Right lobe of liver (tissue), 4 donors: ENCODE data around the gene MAPT.

Experiments
- CTCF ChIP-seq, 4 donors: fragments of 200-600 bp in 3 of 4; fragments of 450-650 bp in 1 of 4; IDR thresholded peaks; one replicate each; pipeline versions ENCODE4 v1.5.1 to v1.8.0; 2016 to 2022; ENCODE audit warnings: antibody characterized with exemption in 4 of 4, mild to moderate bottlenecking in 2 of 4
- POLR2A ChIP-seq: fragments of 450-650 bp; IDR thresholded peaks from one replicate; pipeline ENCODE4 v1.6.1; 2017; ENCODE audit warnings: antibody characterized with exemption, mild to moderate bottlenecking
- donor health status: DM: no; HTN: no; CAD: no.
- donor health status: DM: no; HTN: no; CAD: no.
- donor health status: DM: no; HTN: yes; CAD: no.

GRCh38 chr17:45886852-45887251 lies 7.5 kb upstream of the MAPT start:
- TF ChIP-seq CTCF (IDR thresholded peaks at IDR 0.05) (no peak), POLR2A (no peak)
